Measurements from ENCODE around the gene PRICKLE4.
"Not testable (repeated sequence)": the region's sequence is repeated elsewhere in the genome, so short reads cannot be mapped to it uniquely, and the experiment has no call there.

The PRICKLE4 gene

DNA sequence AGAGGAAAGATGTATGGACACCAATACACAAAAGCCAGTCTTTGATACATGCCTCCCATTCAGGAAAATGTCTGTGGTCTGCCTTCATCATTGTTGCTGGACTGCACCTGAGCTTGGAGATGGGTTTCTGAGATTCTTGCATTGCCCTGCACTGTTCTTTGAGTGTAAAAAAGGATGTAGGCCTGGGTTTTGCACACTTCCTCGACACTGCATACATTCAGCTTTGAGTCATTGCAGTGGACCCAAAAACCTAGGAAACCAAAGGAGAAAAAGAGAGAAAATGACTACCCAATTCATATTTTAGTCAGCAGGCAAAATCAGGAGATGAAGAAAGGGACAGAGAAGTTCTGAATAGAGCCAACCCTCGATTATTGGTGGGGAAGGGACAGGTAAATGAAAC lies 15.9 kb downstream of the PRICKLE4 start:
- TF ChIP-seq, protein P1, sequence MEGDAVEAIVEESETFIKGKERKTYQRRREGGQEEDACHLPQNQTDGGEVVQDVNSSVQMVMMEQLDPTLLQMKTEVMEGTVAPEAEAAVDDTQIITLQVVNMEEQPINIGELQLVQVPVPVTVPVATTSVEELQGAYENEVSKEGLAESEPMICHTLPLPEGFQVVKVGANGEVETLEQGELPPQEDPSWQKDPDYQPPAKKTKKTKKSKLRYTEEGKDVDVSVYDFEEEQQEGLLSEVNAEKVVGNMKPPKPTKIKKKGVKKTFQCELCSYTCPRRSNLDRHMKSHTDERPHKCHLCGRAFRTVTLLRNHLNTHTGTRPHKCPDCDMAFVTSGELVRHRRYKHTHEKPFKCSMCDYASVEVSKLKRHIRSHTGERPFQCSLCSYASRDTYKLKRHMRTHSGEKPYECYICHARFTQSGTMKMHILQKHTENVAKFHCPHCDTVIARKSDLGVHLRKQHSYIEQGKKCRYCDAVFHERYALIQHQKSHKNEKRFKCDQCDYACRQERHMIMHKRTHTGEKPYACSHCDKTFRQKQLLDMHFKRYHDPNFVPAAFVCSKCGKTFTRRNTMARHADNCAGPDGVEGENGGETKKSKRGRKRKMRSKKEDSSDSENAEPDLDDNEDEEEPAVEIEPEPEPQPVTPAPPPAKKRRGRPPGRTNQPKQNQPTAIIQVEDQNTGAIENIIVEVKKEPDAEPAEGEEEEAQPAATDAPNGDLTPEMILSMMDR (conservative IDR thresholded peaks at IDR 0.05; ENCODE audit: control insufficient read depth, insufficient read depth, low read depth, low read length): no peak
- no peak for DNase-seq (ENCODE audit: low read depth)
- H3K4me3 ChIP-seq (ENCODE audit: control insufficient read depth, low read depth, low read length): no peak overlapping the region

DNA sequence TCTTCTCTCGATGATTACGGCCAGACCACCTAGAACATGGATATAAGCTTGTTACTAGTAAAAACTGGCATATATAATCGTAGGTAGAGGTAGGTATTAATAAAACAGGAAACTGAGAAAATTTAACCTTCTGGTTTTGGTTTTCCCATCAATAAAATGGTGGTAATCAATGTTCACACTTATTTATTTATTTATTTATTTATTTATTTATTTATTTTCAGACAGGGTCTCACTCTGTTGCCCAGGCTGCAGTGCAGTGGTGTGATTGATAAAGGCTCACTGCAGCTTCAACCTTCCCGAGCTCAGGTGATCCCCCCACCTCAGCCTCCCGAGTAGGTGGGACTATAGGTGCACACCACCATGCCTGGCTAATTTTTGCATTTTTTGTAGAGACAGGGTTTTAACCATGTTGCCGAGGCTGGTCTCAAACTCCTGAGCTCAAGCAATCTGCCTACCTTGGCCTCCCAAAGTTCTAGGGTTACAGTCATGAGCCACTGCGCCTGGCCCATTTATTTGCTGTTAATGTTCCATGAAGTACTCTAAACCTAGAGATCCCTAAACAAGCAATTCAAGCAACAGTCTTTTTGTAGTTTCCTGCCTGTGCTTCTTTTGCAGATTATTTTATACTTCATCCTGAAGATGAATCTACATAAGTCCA lies 18.4 kb downstream of the PRICKLE4 start:
- DNase-seq (ENCODE audit: low read depth): no peak
- TF ChIP-seq, protein P1 (conservative IDR thresholded peaks at IDR 0.05; ENCODE audit: control insufficient read depth, insufficient read depth, low read depth, low read length): no peak
- no peak overlapping the region for H3K4me3 ChIP-seq (ENCODE audit: control insufficient read depth, low read depth, low read length)

DNA sequence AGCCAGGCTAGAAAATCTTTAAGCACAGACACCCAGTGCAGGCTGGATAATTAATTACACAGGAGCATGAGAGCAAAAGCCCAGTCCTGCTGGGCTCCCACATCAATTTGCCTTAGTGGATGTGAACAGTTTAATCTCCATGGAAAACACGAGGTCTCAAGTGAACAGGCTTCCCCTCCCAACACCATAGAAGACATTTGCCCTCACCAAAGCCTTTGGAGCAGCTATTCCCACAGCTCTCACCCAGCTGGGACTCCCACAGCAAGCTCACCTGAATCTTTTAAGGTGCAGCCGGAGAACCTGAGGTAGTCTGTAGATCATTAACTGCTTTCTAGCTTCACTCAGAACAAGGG lies 19.0 kb downstream of the PRICKLE4 start:
- TF ChIP-seq, protein P1 (conservative IDR thresholded peaks at IDR 0.05; ENCODE audit: control insufficient read depth, insufficient read depth, low read depth, low read length): no peak
- no peak overlapping the region for H3K4me3 ChIP-seq (ENCODE audit: control insufficient read depth, low read depth, low read length)
- DNase-seq (ENCODE audit: low read depth): no peak

DNA sequence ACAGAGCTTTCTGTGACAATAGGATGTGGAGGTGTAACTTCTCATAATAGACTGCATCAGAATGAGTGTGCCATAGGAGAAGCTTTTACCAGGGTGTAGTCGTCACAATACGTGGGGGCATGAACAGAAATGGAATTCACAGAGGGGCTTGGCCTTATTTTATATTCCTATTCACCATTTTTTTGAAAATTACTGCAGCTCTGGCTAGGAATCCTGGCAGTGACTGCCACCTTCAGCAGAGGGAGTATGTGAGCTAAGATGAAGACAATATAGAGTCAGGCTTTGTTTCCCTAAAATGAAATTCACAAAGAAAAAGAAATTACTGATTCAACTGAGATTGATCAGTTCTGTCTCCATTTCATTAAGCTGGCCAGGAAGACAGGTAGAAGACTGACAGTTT lies 20.8 kb downstream of the PRICKLE4 start:
- peak; percentile 28 for DNase-seq (ENCODE audit: low read depth)
- no peak overlapping the region for H3K4me3 ChIP-seq (ENCODE audit: control insufficient read depth, low read depth, low read length)
- TF ChIP-seq, protein P1 (conservative IDR thresholded peaks at IDR 0.05; ENCODE audit: control insufficient read depth, insufficient read depth, low read depth, low read length): peak; percentile 61

DNA sequence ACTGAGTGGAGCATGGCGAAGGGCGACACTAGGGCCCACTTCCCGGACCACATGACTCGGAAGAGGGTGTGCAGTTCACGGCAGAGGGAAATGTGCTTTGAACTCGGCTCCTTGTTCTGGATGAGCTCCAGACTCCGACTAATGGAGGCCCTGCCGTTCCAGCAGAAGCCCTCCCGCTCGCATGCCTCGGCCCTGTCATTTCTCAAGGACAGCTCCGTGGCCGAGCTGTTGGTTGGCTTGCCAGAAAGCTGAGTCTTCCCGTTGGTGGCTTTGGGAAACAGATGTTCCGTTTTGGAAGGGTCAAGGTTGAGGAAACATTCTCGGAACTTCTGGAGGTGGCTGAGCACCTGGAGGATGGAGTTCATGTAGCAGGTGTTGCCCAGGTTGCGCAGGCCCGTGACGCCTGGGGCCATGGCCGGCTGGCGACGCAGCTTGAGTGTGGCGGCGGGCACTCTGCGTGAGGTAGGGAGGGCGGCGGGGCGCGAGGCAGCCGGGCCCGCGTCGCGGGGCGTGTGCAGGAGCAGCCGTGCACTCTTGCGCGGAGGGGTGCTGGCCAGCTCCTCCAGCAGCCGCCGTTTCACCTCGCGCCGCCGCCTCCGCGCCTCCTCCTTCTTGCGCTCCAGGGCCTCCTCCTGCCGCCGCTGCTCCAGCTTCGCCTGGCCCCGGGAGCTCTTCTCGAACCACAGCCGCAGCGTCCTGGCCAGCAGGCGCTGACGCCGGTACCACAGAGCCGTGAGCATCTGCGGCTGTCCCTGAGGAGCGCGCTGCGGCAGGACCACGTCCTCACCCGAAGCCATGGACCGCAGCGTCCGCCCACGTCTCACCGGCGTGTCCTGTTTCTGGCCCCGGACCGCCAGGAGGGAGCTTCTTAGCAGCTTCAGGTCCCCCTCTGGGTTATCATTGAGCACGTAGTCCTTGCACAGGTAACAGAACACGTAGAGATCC lies 25.5 kb downstream of the PRICKLE4 start:
- no peak for DNase-seq (ENCODE audit: low read depth)

DNA sequence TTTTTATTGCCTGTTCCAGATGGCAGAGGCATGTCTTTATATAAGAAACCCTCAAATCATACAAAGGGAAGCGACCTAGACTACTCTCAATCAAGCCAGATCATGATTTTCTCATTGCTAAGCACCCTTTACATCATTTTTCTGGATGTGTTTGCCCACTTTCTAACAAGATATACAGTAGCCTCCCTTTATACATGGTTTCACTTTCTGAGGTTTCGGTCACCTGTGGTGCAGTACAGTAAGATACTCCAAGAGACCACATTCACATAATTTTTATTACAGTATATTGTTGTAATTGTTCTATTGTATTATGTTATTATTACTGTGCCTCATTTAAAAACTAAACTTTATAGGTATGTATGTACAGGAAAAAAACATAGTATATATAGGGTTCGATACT lies 30.5 kb downstream of the PRICKLE4 start:
- no peak for DNase-seq (ENCODE audit: low read depth)
- H3K4me3 ChIP-seq (ENCODE audit: control insufficient read depth, low read depth, low read length): no peak overlapping the region
- TF ChIP-seq, protein P1 (conservative IDR thresholded peaks at IDR 0.05; ENCODE audit: control insufficient read depth, insufficient read depth, low read depth, low read length): no peak

More for the DNA sequence above, 25.5 kb downstream of the PRICKLE4 start:
- H3K4me3 ChIP-seq (ENCODE audit: control insufficient read depth, low read depth, low read length): no peak overlapping the region
- TF ChIP-seq, protein P1 (conservative IDR thresholded peaks at IDR 0.05; ENCODE audit: control insufficient read depth, insufficient read depth, low read depth, low read length): no peak

DNA sequence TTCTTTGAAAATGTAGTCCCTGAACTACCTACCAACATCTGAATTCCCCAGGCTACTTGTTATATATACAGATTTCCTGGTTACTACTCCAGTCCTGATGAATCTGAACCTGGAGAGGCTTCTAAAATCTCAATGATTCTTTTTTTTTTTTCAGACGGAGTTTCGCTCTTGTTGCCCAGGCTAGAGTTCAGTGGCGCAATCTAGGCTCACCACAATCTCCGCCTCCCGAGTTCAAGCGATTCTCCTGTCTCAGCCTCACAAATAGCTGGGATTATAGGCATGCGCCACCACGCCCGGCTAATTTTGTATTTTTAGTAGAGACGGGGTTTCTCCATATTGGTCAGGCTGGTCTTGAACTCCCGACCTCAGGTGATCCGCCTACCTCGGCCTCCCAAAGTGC lies 31.4 kb downstream of the PRICKLE4 start:
- DNase-seq (ENCODE audit: low read depth): not testable (repeated sequence)

More for the DNA sequence above, 31.4 kb downstream of the PRICKLE4 start:
- not testable (repeated sequence) for H3K4me3 ChIP-seq (ENCODE audit: control insufficient read depth, low read depth, low read length)

Data from fibroblast of mammary gland (primary cell).